HG03378 (cell line): ENCODE measurements around the gene EPHA8.

Source experiments
- ATAC-seq: cut with Tn5 transposase; IDR thresholded peaks from one replicate; pipeline ENCODE4 v1.9.1; 2021; ENCODE audit warnings: mild to moderate bottlenecking, moderate library complexity; ENCODE audit not compliant: unreplicated experiment

EPHA8 gene

DNA sequence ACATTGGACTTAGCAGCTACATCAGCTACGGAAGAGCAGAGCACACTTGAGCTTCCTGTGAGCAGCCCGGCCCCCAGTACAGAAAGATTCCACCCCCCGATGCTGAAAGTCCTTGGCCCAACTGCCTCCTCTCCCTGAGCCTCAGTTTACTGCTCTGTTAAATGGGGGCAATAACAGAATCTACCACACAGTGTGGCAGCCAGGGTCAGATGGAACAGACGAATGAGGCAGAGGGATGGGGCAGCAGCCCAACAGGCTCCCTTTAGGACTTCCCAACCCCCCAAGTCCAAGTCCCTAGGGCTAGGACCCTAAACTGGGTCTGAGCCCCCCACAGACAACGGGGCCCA, 50.3 kb downstream of the EPHA8 start:
- ATAC-seq, result no peak

DNA sequence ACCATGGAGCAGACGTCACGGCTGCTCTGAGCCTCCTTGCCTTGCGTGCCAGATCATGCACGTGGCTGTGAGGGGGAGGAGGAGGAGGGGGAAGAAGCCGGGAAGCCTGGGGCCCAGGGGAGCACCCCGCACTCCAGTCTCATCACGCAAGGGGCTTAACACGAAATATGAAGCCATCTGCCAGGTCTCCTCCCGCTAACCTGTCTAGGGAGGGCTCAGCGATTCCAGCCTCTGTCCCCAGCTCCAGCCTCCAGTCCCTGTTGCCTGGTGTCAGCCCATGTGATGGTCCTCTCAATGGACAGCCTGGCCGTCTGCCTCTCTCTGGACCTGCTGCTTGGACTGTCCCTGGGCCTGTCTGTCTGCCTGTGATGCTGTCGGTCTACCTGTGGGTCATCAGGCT, 50.7 kb downstream of the EPHA8 start:
- ATAC-seq, result no peak

- no peak for ATAC-seq
These were observed 52.6 kb downstream of the EPHA8 start for GRCh38 chr1:22615886-22616285.

DNA sequence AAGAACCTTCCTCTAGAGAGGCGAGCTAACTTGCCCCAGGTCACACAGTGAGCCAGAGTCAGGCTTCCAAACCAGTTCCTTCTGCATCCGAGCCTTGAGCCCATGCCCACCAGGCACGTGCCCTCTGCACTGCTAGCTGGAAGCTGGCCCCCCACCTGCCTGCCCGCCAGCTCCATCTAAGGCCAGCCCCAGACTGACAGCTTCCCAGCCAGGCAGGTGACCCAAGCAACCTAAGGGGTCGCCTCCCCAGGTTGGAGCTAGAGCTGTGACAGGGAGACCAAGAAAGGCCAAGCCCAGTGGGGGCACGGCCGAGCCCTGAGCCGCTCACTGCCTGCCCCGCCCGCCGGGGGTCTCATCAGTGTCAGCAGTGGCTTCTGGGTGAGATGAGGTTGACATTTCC, 53.3 kb downstream of the EPHA8 start:
- ATAC-seq, result no peak

GRCh38 chr1:22618056-22618455, 54.8 kb downstream of the EPHA8 start:
- no peak for ATAC-seq

DNA sequence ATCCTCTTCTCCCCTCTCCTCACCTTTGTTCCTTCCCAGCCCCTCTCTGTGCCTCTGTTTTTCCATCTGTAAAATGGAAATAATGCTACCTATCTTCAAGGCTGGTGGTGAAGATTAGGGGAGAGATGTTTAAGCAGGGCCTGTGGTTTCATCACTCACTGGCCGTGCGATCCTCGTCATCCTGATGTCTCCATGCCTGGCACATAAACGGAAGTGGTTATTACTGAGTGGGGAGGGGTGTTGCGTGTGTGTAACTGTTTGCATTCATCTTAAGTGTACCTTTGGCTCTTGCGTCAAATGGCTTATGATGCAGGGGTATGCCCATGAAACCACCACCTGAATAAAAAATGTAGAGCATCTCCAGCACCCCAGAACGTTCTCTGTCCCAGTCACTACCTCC, 56.0 kb downstream of the EPHA8 start:
- ATAC-seq, result no peak

- ATAC-seq, result no peak
These were observed 56.5 kb downstream of the EPHA8 start for GRCh38 chr1:22619798-22620197.

GRCh38 chr1:22621761-22622160, 58.5 kb downstream of the EPHA8 start:
- no peak for ATAC-seq

DNA sequence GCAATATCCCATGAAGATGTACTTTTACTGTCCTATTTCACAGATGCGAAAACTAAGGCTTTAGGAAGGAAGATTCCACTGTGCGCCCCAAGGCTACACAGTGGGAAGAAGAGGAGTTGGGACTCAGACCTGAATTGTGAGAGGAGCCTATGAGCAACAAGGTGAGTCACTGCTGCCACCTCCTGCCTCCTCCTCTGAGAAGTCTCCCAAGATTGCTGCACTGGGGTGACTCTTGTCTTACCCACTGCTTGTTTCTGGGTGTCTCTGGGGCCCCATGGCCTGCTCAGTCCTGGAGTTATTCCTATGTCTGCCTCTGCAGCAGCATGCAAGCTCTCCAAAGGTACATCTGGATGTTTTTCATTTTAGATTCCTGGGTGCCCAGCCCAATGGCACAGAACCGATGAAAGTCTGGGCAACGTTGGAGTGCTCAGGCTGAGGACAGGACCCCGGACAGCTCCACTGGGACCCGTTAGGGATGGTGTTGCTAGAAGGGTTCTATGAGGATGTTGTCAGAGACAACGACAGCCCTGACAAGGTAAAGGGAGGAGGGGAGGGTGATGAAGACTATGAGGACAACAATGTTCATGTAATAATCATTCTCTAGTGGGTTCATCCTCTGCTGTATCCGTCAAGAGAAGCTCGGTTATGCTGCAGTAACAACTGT, 62.1 kb downstream of the EPHA8 start:
- ATAC-seq, result no peak

DNA sequence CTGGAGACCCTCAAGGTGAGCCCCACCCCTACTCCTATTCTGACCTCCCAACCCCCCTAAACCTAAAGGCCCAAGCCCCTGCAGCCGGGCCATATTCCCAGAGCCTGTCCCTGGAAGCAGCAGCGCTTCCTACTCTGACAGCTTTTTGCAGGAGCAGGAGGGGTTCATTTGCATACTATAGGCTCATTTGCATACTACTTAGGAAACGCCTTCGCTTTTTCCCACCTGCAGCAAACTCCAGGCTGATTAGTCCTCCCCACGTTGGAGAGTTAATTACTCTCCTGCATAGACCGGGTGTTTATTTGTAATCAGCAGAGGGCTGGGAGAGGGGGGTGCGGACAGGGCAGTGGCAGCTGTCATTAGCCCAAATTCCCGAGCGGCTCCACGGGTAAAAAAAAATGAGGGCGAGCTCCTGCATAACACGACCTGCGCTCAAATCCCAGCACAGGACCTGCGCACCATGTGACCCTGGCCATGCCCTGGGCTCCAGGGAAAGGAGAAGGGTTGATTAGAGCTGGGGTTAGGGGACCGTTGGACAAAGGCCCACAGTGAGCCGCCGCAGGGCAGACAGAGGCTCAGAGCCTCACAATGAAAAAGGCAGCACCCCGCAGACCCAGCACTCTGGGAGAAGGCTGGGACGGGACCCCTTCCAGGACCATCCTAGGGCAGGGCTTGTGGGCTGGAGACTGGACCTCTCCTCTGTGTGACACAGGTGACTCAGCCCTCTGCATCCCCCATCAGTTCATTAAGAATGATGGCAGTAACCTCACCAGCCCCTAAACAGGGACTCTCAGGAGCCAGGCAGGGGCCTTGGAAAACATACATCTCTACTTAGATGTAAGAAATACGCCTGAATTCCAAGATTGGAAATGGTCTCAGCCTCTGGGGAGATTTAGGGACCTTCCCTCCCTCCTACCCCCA, 63.2 kb downstream of the EPHA8 start:
- no peak for ATAC-seq

GRCh38 chr1:22627331-22627730, 64.0 kb downstream of the EPHA8 start:
- no peak for ATAC-seq

DNA sequence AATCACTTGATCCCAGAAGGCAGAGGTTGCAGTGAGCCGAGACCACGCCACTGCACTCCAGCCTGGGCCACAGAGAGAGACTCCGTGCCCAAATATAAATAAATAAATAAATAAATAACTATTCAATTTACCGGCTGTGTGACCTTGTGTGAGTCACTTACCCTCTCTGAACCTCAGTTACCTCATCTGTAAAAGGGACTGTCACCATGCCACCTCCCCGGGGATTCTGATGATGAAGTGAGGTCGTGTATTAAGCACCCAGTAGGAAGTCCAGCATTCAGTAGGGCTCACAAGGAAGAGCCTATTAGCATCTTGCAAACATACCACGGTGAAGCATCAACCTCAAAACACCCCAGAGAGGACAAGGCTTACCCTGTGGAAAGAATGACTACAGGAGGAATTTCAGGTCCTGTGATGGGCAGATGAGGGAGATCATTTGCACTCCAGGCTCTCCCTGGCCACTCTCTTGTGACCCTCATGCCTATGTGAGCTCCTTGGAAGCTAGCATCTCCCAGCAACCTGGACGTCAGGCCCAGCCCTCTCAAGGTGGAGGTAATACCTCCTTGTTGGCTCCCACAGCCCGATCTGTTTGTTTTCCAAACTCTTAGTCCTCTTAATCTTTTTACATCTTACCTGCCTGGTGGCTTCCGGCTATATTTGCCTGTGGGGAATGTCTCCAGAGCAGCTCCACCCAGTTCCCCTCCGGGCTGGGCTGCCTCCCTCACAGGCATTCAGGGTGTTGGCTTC, 65.6 kb downstream of the EPHA8 start:
- ATAC-seq, result no peak

DNA sequence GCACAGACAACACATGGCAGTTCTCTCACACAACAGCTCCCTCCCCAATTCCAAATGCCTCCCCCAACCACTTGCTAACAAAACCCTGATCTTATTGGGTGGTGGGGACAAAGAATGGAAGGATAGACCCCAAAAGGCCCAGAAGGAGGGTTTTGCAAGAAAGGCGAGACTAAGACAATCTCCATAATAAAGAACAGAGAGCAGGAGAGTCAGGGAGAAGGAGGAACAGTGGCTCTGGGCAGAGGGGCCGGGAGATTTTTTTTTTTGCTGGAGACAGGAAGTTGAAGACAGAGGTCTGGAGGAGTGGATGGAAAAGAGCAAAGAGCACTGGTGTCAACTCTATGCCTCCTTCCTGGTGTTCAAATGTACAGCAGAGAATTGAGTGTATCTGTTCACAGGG, 66.6 kb downstream of the EPHA8 start:
- ATAC-seq, result no peak

GRCh38 chr1:22633697-22634463, 70.6 kb downstream of the EPHA8 start:
- no peak for ATAC-seq

GRCh38 chr1:22635436-22635835, 72.1 kb downstream of the EPHA8 start:
- no peak for ATAC-seq

DNA sequence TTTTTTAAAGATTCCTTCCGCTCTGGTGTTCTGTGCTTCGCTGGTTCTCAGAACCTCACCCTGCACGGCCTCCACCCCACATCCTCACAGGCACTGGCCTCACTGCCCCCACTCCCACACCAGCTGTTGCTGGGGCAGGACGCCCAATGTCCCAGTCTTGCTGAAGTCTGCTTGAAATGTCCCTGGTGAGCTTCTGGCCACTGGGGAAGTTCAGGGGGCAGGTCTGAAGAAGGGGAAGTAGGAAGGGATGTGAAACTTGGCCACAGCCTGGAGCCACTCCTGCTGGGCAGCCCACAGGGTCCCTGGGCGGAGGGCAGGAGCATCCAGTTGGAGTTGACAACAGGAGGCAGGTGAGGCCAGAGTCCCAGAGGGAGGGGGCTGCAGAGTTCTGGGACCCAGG, 73.1 kb downstream of the EPHA8 start, which contains the start of gene C1QA:
Gene C1QA, plus strand, starts transcription at position 276 of the 400 bp plus-strand sequence. CDS start 989 bp downstream, outside the sequence.
- ATAC-seq, result no peak

DNA sequence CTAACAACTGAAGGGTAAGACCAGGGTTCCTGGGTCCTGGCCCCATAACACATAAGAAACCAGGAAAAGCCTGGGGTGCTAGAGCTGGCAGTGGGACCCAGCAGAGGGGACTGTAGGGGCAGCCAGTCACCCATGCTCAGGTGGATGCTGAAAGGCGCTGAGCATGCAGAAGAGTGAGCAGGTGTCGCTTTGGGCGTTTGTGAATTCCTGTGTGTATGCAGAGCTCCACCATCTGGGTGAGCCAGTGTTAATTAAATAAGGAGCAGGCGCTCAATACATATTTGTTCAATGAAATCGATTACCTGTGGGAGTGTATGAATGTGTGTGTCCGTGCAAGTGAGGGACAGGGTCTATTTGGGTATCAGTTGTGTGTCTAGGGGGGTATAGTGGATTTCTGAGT, 73.6 kb downstream of the EPHA8 start:
- no peak for ATAC-seq

DNA sequence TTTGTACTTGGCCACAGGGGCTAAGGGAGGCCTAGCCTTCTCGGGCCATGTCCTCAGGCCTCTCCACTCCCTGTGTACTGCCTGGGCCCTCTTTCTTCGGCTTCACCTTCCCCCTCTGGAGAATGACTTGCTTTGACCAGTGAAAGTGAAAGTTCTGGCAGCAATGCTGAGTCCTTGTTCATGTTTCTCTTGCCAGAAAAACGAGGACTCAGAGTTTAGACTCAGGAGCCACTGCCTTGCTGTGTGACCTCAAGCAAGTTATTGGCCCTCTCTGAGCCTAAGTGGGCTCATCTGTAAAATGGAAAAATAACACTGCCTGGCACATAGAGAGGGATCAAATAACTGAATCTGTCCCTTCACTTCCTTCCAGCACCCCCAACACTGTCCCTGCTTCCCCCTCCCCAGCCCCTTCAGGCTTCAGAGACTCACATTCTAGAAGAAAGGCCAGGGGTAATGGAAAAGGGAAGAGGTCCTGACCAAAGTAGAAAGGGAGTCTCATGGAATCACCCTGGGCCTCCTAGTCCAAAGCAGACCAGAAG, 74.7 kb downstream of the EPHA8 start:
- no peak for ATAC-seq

GRCh38 chr1:22638476-22639234, 75.4 kb downstream of the EPHA8 start:
- ATAC-seq, result no peak

GRCh38 chr1:22639286-22639685, 76.0 kb downstream of the EPHA8 start:
- no peak for ATAC-seq
